HepG2 (cell line): ENCODE measurements around the gene ELAPOR1. TPM values are rescaled to one million over a fixed set of nuclear protein-coding genes. Genes with fewer than 3 reads are reported as not detected.
A peak's percentile ranks its signal among the peaks of the same experiment; 100 is the strongest.

ENCODE experiments used
- ATAC-seq: fragments of 200-7000 bp; cut with Tn5 transposase; 3 replicates; pipeline ENCODE4 v1.9.1; 2020; ENCODE audit warnings: mild to moderate bottlenecking, moderate library complexity
- BruUV-seq: library from RNA; stranded (reverse); fragments of 400-500 nt; replicated peaks from 2 replicates; lab custom pipeline; 2021; lab: Mats Ljungman, UMichigan
- CTCF ChIA-PET: fragments of 300-600 bp; formaldehyde crosslinking; extraction: SDS; loops from one replicate; lab custom pipeline; 2021; ENCODE audit warnings: low total read pairs, inconsistent platforms, low intra/inter-chr PET ratio; lab: Yijun Ruan, JAX
- POLR2A ChIA-PET: fragments of 350-600 bp; sonication (Branson Sonifier 250); formaldehyde crosslinking; loops from one replicate; lab custom pipeline; 2020; ENCODE audit warnings: antibody characterized with exemption, inconsistent platforms; lab: Yijun Ruan, JAX
- DNase-seq: peaks from one replicate; pipeline ENCODE4 v3.0.0-alpha.2; 2015; ENCODE audit warnings: low spot score
- FAIRE-seq: peaks from 3 replicates; lab custom pipeline; 2011; peaks lifted over from hg19 to GRCh38; lab: Jason Lieb, UNC
- H2AFZ ChIP-seq: one replicate; pipeline ENCODE4 v1.6.1; 2011; ENCODE audit warnings: low read length, inconsistent platforms
- H3K27ac ChIP-seq: fragments of 300-600 bp; 3 replicates; pipeline ENCODE4 v1.8.0; 2011; ENCODE audit warnings: mixed run types, mild to moderate bottlenecking, mixed read lengths, low read length, inconsistent platforms; ENCODE audit not compliant: insufficient read depth; ENCODE audit errors: extremely low read length
- H3K27me3 ChIP-seq, 2 experiments: fragments of 200-600 bp in 1 of 2; 2 replicates in 1 of 2; 3 replicates in 1 of 2; pipeline versions ENCODE4 v1.6.0 to v1.8.0; 2011; ENCODE audit warnings: low read length in 2 of 2, mild to moderate bottlenecking in 2 of 2, moderate library complexity in 2 of 2, inconsistent platforms in 1 of 2; ENCODE audit not compliant: insufficient read depth in 2 of 2, control insufficient read depth in 1 of 2
- H3K36me3 ChIP-seq, 2 experiments: fragments of 200-600 bp in 1 of 2; replicated peaks in 1 of 2; 2 replicates in 1 of 2; 3 replicates in 1 of 2; pipeline versions ENCODE4 v1.5.1 to v1.8.0; 2011; ENCODE audit warnings: low read length in 2 of 2, inconsistent platforms in 1 of 2; ENCODE audit not compliant: insufficient read depth in 2 of 2, control insufficient read depth in 1 of 2
- H3K4me1 ChIP-seq: 2 replicates; pipeline ENCODE4 v1.5.1; 2012; ENCODE audit warnings: low read length, inconsistent platforms; ENCODE audit not compliant: insufficient read depth
- H3K4me2 ChIP-seq: 2 replicates; pipeline ENCODE4 v1.6.0; 2011; ENCODE audit warnings: low read depth, low read length, inconsistent platforms
- H3K4me3 ChIP-seq, 3 experiments: fragments of 200-600 bp in 1 of 3; sonication (generic), shearing (Covaris generic) in 1 of 3; replicated peaks in 1 of 3; 2 replicates each; pipeline ENCODE4 v1.5.1; 2011 to 2016; ENCODE audit warnings: low read length in 3 of 3, inconsistent platforms in 2 of 3, low read depth in 2 of 3, mild to moderate bottlenecking in 2 of 3, control low read depth in 1 of 3, mixed read lengths in 1 of 3; ENCODE audit not compliant: insufficient read depth in 1 of 3
- H3K79me2 ChIP-seq: one replicate; pipeline ENCODE4 v1.6.1; 2011; ENCODE audit warnings: low read length, inconsistent platforms; ENCODE audit not compliant: insufficient read depth
- H3K9ac ChIP-seq: 2 replicates; pipeline ENCODE4 v1.6.0; 2011; ENCODE audit warnings: mild to moderate bottlenecking, low read depth, low read length, inconsistent platforms; ENCODE audit not compliant: insufficient read depth
- H3K9me3 ChIP-seq: 2 replicates; pipeline ENCODE4 v1.5.1; 2012; ENCODE audit warnings: mild to moderate bottlenecking, low read length
- H4K20me1 ChIP-seq: 2 replicates; pipeline ENCODE4 v1.6.0; 2011; ENCODE audit warnings: inconsistent platforms, mild to moderate bottlenecking, low read length, moderate library complexity; ENCODE audit not compliant: insufficient read depth
- CHCHD3 ChIP-seq: sonication (generic); formaldehyde crosslinking; IDR thresholded peaks from 2 replicates; pipeline ENCODE4 v1.8.0; 2022; ENCODE audit warnings: mild to moderate bottlenecking, missing genetic modification reagents, moderate library complexity
- CHD2 ChIP-seq: IDR thresholded peaks from 2 replicates; pipeline ENCODE4 v1.6.1; 2011; ENCODE audit warnings: low read depth, low read length, improper control_type of control experiment
- GMEB2 ChIP-seq: IDR thresholded peaks from 2 replicates; pipeline ENCODE4 v1.6.1; 2016; ENCODE audit warnings: missing biosample characterization, missing genetic modification reagents, low read depth
- HNRNPLL ChIP-seq: fragments of 200-400 bp; formaldehyde crosslinking; IDR thresholded peaks from 2 replicates; pipeline ENCODE4 v1.6.1; 2017; ENCODE audit warnings: mild to moderate bottlenecking, low read depth, low read length; ENCODE audit not compliant: poor library complexity, severe bottlenecking
- NR2F1 ChIP-seq, 2 experiments: fragments of 450-650 bp in 1 of 2; formaldehyde crosslinking in 1 of 2; IDR thresholded peaks; 2 replicates each; pipeline versions ENCODE4 v1.5.0 to v1.6.1; 2016 to 2020; ENCODE audit warnings: mild to moderate bottlenecking in 1 of 2, missing compliant biosample characterization in 1 of 2, missing genetic modification reagents in 1 of 2, moderate library complexity in 1 of 2
- ONECUT2 ChIP-seq: sonication (generic); formaldehyde crosslinking; IDR thresholded peaks from 2 replicates; pipeline ENCODE4 v1.4.0; 2020; ENCODE audit warnings: missing genetic modification reagents
- PAXIP1 ChIP-seq: sonication (generic); formaldehyde crosslinking; conservative IDR thresholded peaks from 2 replicates; pipeline ENCODE4 v1.4.0; 2020; ENCODE audit warnings: mild to moderate bottlenecking, missing genetic modification reagents, moderate library complexity
- RCOR2 ChIP-seq: IDR thresholded peaks from 2 replicates; pipeline ENCODE4 v1.6.1; 2016; ENCODE audit warnings: missing biosample characterization, missing genetic modification reagents
- RFX3 ChIP-seq: IDR thresholded peaks from 2 replicates; pipeline ENCODE4 v1.6.1; 2016; ENCODE audit warnings: missing biosample characterization, missing genetic modification reagents
- TARDBP ChIP-seq: sonication (generic); formaldehyde crosslinking; IDR thresholded peaks from 2 replicates; pipeline ENCODE4 v1.8.0; 2022; ENCODE audit warnings: mild to moderate bottlenecking, missing genetic modification reagents
- TBL1XR1 ChIP-seq: fragments of 150-350 bp; IDR thresholded peaks from 2 replicates; pipeline ENCODE4 v1.6.1; 2014; ENCODE audit warnings: borderline replicate concordance, low read length; ENCODE audit not compliant: partially characterized antibody
- ZBTB1 ChIP-seq: sonication (generic); formaldehyde crosslinking; IDR thresholded peaks from 2 replicates; pipeline ENCODE4 v1.4.0; 2020; ENCODE audit warnings: missing genetic modification reagents, borderline replicate concordance
- ZFP41 ChIP-seq: sonication (generic); formaldehyde crosslinking; IDR thresholded peaks from 2 replicates; pipeline ENCODE4 v1.4.0; 2020; ENCODE audit warnings: mild to moderate bottlenecking, missing genetic modification reagents, borderline replicate concordance
- ZFP82 ChIP-seq: sonication (generic); formaldehyde crosslinking; IDR thresholded peaks from 2 replicates; pipeline ENCODE4 v1.5.1; 2020; ENCODE audit warnings: mild to moderate bottlenecking, missing genetic modification reagents, borderline replicate concordance
- ZNF333 ChIP-seq: sonication (generic); formaldehyde crosslinking; IDR thresholded peaks from 2 replicates; pipeline ENCODE4 v1.4.0; 2020; ENCODE audit warnings: mild to moderate bottlenecking, missing genetic modification reagents, borderline replicate concordance
- ZNF501 ChIP-seq: sonication (generic); formaldehyde crosslinking; IDR thresholded peaks from 2 replicates; pipeline ENCODE4 v1.5.1; 2020; ENCODE audit warnings: mild to moderate bottlenecking, moderate library complexity, missing genetic modification reagents
- ZNF572 ChIP-seq: sonication (generic); formaldehyde crosslinking; IDR thresholded peaks from 2 replicates; pipeline ENCODE4 v1.5.1; 2020; ENCODE audit warnings: mild to moderate bottlenecking, missing genetic modification reagents
- ZNF629 ChIP-seq: sonication (generic); formaldehyde crosslinking; conservative IDR thresholded peaks from 2 replicates; pipeline ENCODE4 v1.5.0; 2020; ENCODE audit warnings: missing genetic modification reagents
- WGBS: methylation state at CpG from one replicate; pipeline ENCODE4 v1.1.6; 2017; ENCODE audit warnings: low lambda C conversion rate; 5-methylcytosine and 5-hydroxymethylcytosine counted together
- in situ Hi-C: cut with HindIII; loops from 2 replicates; pipeline ENCODE4 v1.10.0; 2017; ENCODE audit warnings: low pct_unique_long_range_greater_than_20kb; ENCODE audit not compliant: extremely low pct_ligation_motif_present
- intact Hi-C: fragments of 100-400 bp; cut with micrococcal nuclease; formaldehyde crosslinking; loops from one replicate; pipeline ENCODE4 v1.10.0; 2022; ENCODE audit not compliant: unreplicated experiment
- polyA plus RNA-seq, 8 experiments: library from polyadenylated mRNA; depleted of rRNA in 3 of 8; stranded (reverse) in 7 of 8; unstranded in 1 of 8; fragments of >200 nt; fragmentation: Illumina TruSeq in 4 of 8; extraction: Trizol in 4 of 8; gene quantifications; 2 replicates each; pipeline versions ENCODE4 v1.2.1 to v1.2.3, GENCODE V29; 2011 to 2016; ENCODE audit warnings: low read depth in 4 of 8, missing spikeins in 1 of 8, mixed read lengths in 1 of 8; ENCODE audit not compliant: insufficient read depth in 1 of 8
- total RNA-seq, 5 experiments: library from RNA; depleted of rRNA; stranded (reverse); fragments of >200 nt; fragmentation: Illumina TruSeq; extraction: Trizol; gene quantifications; 2 replicates each; pipeline ENCODE4 v1.2.3, GENCODE V29; 2016; ENCODE audit warnings: low read depth in 1 of 5

ELAPOR1 gene
- total and polyA plus RNA-seq, 2 of the 13 experiments (the other 11 are each of a cell fraction or from before 2014, with no cell fraction given): 0.13 to 0.20 TPM

GRCh38 chr1:109075531-109076490, 38.1 kb upstream of the ELAPOR1 start, which contains the start of gene TAF13 (continued):
- TF ChIP-seq PAXIP1 (CRISPR knock-in tag): peak; percentile 38
- peak; percentile 51; the same call in 1 of the 2 replicates for TF ChIP-seq ZNF572 (CRISPR knock-in tag)
- peak; percentile 77; the same call in 1 of the 2 replicates for TF ChIP-seq ZFP82
- no peak for TF ChIP-seq ZBTB1 (CRISPR knock-in tag)

GRCh38 chr1:109078317-109078716, 35.6 kb upstream of the ELAPOR1 start:
- H3K27ac ChIP-seq: no peak overlapping the region
- H3K4me1 ChIP-seq: peaks cover 45% of the 10 kb centered on the region
- WGBS: no CpG with 5 or more reads among the region's 1 CpG
- no peak overlapping the region for H3K9ac ChIP-seq
- H3K4me3 ChIP-seq: no peak overlapping the region
- FAIRE-seq (no peak), ATAC-seq (no peak), DNase-seq (no peak)
- intact Hi-C loops: no loop called here
- no TSS peak for BruUV-seq
- ChIA-PET POLR2A (no interaction called here), CTCF (no interaction called here)
- H3K79me2 ChIP-seq: peaks cover 12% of the 10 kb centered on the region
- H3K9me3 ChIP-seq: no peaks in the 10 kb centered on the region
- peak overlapping the region; percentile 96 for H2AFZ ChIP-seq
- in situ Hi-C loops: no loop called here
- H3K4me2 ChIP-seq: 0 out of 2 replicates have a peak overlapping the region, but pooled peaks have one; percentile 7
- H4K20me1 ChIP-seq: no peaks in the 10 kb centered on the region
- no peaks in the 10 kb centered on the region for H3K36me3 ChIP-seq
- no peaks in the 10 kb centered on the region; a peak in 2 of 5 replicates for H3K27me3 ChIP-seq
- TF ChIP-seq CHCHD3 (CRISPR knock-in tag): no peak
- TF ChIP-seq GMEB2: no peak
- TF ChIP-seq ONECUT2 (CRISPR knock-in tag): no peak
- no peak for TF ChIP-seq RCOR2 (CRISPR knock-in tag)
- no peak for TF ChIP-seq TARDBP (CRISPR knock-in tag)
- TF ChIP-seq ZNF501 (CRISPR knock-in tag): no peak
- TF ChIP-seq RFX3 (CRISPR knock-in tag): no peak
- no peak for TF ChIP-seq HNRNPLL
- no peak for TF ChIP-seq ZNF333
- TF ChIP-seq NR2F1 (CRISPR knock-in tag; IDR thresholded peaks at IDR 0.05): no peak
- TF ChIP-seq ZFP41 (CRISPR knock-in tag): no peak
- TF ChIP-seq TBL1XR1: no peak
- TF ChIP-seq ZNF629 (CRISPR knock-in tag): no peak
- no peak for TF ChIP-seq CHD2
